Stimulated activated naive CD4-positive, alpha-beta T cell (primary cell): Measurements from ENCODE around the gene C12orf76.
"Not testable (repeated sequence)": the region's sequence is repeated elsewhere in the genome, so short reads cannot be mapped to it uniquely, and the experiment has no call there.

Experiments
- DNase-seq, 6 experiments: peaks; one replicate each; lab custom pipeline; 2025; lab: John Stamatoyannopoulos, UW

The C12orf76 gene

GRCh38 chr12:110023059-110023980 lies 25.0 kb downstream of the C12orf76 start:
- DNase-seq = no peak

- no peak for DNase-seq
These were observed 27.4 kb downstream of the C12orf76 start for GRCh38 chr12:110020956-110021355.

DNA sequence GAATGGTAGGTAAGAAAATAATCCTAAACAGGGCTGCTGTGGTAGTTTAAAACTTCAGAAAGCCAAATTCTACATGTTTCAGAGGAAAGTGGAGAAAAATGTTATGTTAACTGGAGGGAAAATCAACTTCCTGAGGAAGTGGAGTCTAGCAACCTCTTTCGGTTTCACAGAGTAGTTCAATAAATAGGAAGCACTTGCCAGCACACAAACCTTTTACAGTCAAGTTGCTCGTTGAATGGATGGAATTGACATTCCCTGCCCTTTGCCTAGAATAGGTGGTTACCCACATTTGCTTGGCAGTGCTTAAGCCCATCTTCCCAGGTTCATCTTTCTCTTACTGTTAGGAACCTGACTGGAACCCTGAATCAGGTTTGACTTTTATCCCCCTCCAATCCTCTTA lies 33.2 kb downstream of the C12orf76 start:
- peak in 3 of 6 experiments; percentile 19 to 36 (median 34) for DNase-seq

DNA sequence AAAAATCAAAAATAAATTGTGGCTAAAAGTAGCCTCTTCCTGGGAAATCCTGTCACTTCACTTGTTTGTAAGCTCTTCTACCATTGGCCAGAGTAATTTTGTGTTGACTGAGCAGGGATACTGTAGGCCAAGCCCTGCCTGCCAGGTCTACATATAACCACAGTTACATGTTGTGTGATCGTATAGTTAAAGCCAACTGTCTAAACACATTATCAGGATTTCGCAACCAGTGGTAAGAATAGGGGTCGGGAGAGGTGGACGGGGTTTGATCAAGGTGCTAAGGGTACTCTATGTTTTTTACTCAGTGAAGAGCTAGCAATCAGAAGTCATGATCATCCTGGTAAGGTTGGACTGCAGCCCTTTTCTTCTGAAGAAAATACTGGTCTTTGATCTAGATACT lies 35.7 kb downstream of the C12orf76 start:
- no peak for DNase-seq

- no peak for DNase-seq
These were observed 36.2 kb downstream of the C12orf76 start for GRCh38 chr12:110012137-110012536.

GRCh38 chr12:110010853-110011723 lies 37.2 kb downstream of the C12orf76 start:
- no peak for DNase-seq

GRCh38 chr12:110008681-110009398 lies 39.5 kb downstream of the C12orf76 start:
- DNase-seq = not testable (repeated sequence)

- no peak for DNase-seq
These were observed 40.4 kb downstream of the C12orf76 start for GRCh38 chr12:110007881-110008280.

DNA sequence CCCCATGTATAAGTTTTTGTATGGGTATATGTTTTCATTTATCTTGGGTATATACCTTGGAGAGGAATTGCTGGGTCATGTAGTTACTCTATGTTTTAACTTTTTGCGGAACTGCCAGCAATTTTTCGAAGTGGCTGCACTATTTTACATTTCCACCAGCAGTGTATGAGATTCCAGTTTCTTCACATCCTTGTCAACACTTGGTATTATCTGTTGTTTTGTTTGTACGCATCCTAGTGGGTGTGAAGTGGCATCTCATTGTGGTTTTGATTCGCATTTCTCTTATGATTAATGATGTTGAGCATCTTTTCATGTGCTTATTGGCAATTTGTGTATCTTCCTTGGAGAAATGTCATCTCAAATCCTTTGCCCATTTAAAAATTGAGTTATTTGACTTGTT lies 42.2 kb downstream of the C12orf76 start:
- no peak for DNase-seq

GRCh38 chr12:110005319-110005973 lies 42.9 kb downstream of the C12orf76 start:
- DNase-seq = no peak

DNA sequence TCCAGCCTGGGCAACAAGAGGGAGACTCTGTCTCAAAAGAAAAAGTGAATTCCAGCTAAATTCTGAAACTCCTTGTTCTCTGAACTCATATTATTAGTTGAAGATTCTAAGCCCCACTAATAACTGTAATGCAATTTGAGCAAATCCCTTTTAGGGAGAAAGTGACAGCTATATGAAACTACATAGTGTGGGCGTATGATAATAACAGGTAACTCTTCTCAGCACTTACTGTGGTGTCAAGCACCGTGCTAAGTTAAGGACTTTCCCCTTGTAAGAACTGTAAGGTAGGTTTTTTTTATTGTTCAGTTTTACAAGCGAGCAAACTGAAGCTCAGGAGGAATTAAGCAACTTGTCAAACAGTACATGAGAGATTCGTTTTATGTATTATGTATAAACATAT lies 43.7 kb downstream of the C12orf76 start:
- no peak for DNase-seq

DNA sequence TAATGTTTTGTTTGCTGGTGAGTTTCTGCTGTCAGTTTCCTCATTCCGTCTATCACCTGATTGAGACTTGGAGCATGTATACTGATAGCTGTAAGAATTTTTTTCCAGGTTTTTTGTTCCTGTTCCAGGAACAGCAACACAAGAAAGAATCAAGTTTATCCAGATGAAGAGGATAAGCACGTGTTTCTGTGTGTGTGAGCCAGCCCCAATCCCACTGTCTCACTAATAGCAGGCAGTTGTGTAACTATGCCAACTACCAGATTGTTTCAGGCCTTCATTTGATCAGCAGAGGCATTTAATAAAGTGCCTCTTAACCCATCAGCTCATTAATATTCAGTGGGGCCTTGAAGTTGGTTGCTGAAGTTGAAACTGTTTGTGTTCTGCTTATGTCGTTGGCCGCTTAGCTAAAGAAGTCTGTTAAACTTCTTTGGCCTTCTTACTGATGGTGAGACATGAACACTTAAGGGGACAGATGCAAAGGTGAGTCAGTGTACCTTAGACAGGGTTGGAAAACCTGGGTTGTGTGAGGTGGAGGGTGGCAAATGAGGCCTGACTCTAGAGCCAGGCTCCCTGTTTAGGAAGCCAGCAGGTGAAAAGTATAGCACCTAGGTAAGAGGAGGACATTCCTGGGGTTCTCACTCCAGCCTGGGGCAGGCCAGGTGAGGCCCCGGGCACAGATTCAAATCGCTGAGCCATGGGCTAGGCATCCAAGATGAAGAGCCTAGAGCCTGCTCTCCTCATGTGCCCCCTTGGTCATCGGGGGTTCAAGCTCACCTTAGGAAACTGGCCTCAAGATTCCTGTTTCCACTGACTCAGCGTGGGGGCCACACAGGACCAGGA lies 45.4 kb downstream of the C12orf76 start:
- no peak for DNase-seq

DNA sequence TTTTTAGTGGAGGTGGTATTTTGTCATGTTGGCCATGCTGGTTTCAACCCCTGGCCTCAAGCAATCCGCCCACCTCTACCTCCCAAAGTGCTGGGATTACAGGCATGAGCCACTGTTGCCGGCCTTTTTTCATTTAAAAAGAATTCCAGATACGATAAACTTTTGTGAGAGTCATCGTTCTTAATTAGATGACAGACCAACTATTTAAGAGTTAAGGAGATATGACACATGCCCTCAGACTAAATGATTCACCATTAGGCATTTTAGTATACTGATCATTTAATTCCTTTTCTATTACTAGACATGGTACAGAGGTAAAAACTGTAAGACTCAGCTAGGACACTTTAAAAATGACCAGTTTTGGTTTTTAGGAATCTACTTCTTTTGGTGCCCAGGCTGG lies 46.7 kb downstream of the C12orf76 start:
- no peak for DNase-seq

GRCh38 chr12:109999983-110000505 lies 48.3 kb downstream of the C12orf76 start:
- peak in 2 of 6 experiments; percentile 13 to 20 for DNase-seq

GRCh38 chr12:109999649-109999971 lies 48.7 kb downstream of the C12orf76 start:
- DNase-seq = no peak

DNA sequence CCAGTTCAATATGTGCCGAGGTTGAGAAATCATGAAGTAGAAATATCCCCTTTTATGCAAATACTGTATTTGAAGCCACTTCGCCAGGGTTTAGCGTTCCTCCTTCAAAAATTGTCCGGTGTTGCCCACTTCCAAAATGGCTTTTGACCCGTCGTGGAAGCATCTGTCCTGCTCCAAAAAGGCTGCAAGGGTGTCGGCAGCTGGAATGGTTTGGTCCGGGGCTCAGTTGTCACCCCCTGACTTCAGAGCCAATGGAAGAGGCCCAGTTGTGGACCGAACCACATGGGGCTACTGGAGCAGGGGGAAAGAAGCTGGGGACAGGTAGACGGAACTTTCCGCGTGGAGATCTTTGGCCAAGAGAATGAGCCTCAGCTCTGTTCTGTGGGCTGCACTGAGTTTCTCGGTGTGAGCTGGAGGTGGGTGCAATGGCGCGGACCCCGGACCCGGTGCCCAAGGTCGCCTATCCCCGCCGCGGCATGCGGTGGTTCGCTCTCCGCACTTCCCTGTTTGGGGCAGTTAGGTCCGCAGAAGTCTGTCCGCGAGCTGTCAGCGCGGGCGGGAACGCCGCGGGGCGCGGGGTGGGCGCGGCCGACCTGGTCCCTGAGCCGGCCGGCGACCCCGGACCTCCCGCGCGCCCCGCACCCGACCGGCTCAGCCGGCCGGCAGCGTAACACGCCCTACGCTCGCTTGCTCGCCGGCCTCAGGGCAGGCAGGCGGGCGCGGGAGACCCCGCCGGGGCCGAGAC lies 49.2 kb downstream of the C12orf76 start, which contains the start of gene ANKRD13A:
Gene ANKRD13A, plus strand, starts transcription at position 527 of the 745 bp plus-strand sequence. CDS start 259 bp downstream, outside the sequence.
- peak; percentile 79 to 91 (median 86) for DNase-seq

DNA sequence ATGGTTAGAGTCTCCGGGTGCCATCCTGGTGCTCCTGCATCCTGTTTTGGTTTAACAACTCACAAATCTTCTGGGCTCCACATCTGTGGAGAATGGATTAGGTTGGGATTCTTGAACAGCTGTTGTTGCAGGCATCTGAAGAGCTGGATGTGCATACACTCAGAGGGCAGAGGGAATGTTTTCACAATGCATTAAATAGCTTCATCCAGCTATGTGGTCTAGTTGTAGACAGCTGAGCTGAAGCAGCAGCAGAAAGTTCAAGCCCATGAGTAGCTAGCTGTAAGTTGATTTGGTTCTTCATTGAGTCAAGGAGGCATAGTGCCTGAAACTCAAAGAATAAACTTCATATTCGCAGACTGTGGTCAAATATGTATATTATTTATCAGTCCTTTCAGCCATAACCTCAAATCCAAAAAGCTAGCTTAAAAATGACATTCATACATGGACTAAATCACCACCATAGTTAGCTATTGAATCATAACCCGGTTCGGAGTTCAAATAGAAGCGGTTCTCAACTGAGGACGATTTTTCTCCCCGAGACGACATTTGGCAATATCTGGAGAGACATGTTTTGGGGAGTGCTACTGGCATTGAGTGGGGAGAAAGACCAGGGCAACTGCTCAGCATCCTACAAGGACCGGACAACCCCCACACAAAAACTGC lies 50.0 kb downstream of the C12orf76 start:
- DNase-seq = no peak

DNA sequence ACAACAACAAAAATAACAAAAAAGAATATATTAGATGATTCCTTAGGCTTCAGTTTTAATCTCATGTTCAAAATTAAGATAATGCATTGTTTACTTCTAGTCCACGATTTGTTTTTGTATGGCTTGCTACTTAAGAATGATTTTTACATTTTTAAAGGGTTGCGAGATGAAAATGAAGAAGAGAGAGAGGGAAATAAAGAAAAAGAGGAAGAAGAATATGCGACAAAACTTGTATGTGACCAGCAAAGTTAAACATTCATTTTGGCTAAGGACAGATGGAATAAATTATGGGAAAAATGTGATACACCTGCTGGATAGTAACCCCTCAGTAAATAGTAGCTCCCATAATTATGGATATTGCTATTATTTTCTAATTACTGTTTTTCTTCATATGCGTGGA lies 50.9 kb downstream of the C12orf76 start:
- DNase-seq = no peak

- no peak for DNase-seq
These were observed 51.9 kb downstream of the C12orf76 start for GRCh38 chr12:109996483-109996853.
